Subcutaneous adipose tissue (tissue), 4 donors: ENCODE data around the gene RFX4. TPM values are rescaled to one million over a fixed set of nuclear protein-coding genes. Genes with fewer than 3 reads are reported as not detected.

Source experiments
- total RNA-seq, 4 donors: library from RNA; depleted of rRNA; stranded (reverse); fragments of >200 nt; gene quantifications; one replicate each; pipeline ENCODE4 v1.1.0, GENCODE V29; 2016
- TF ChIP-seq, protein P1 (sequence below): fragments of 450-650 bp; IDR thresholded peaks from one replicate; pipeline ENCODE4 v1.5.1; 2016; ENCODE audit warnings: low read depth, mild to moderate bottlenecking, control low read depth, antibody characterized with exemption, moderate library complexity

Gene RFX4
- total RNA-seq, 4 donors from 2014 or later, result 0.38 TPM; not detected in 3

DNA sequence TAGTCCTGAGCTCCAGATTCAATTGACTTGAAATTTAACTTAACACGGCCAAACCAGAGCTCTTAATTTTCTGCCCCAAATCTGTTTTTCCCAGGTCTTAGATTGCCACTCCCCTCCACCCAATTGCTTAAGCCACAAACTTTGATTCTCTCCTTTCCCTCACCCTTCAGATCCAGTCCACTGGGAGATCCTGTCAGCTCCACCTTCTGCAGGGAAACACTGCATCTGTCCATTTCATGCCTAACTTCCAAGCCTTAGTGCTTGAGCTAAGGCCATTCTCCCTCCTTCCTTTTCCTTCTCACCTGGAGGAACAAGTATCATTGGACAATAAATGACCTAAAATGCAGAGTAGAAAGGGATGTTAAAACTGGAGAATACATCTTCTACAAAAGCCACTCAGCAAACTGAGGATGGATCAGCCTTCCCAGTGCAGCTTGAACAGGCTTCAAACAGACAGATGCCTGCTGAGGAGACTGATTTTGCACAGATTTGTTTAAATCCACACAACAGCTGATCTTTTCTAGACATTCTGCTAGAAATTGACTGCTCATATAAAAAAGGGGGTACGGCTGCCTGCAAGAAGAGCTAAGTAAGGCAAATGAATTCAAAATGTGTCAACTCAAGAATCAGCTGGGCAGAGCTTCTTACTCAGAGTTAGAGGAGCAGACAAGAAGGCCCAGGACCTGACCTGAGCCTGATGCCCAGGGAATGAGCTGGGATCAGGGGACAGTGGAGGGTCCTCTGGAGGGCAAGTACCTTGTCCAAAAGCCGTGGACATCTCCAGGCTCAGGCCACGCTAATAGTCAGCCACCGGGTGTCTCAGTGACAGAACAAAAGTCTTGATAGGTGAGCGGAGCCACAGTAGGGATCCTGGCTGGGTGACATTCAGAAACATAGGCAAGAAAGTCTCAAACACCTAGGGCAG is 110.4 kb downstream of the RFX4 start:
- TF ChIP-seq, protein P1, sequence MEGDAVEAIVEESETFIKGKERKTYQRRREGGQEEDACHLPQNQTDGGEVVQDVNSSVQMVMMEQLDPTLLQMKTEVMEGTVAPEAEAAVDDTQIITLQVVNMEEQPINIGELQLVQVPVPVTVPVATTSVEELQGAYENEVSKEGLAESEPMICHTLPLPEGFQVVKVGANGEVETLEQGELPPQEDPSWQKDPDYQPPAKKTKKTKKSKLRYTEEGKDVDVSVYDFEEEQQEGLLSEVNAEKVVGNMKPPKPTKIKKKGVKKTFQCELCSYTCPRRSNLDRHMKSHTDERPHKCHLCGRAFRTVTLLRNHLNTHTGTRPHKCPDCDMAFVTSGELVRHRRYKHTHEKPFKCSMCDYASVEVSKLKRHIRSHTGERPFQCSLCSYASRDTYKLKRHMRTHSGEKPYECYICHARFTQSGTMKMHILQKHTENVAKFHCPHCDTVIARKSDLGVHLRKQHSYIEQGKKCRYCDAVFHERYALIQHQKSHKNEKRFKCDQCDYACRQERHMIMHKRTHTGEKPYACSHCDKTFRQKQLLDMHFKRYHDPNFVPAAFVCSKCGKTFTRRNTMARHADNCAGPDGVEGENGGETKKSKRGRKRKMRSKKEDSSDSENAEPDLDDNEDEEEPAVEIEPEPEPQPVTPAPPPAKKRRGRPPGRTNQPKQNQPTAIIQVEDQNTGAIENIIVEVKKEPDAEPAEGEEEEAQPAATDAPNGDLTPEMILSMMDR, result no peak

DNA sequence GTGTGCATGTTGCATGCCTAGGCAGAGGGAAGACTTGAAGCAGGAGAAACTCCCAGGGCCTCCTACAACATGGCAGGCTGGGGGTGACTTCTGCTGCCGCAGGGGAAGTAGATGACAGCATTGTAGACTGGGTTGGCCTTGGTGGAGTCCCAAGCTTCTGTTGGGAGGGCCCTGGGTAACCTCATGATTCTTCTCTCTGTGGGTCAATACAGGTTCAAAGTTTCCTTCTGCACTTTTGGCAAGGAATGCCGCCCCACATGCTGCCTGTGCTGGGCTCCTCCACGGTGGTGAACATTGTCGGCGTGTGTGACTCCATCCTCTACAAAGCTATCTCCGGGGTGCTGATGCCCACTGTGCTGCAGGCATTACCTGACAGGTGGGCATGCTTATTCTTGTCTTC is 113.3 kb downstream of the RFX4 start:
- TF ChIP-seq, protein P1, result no peak

DNA sequence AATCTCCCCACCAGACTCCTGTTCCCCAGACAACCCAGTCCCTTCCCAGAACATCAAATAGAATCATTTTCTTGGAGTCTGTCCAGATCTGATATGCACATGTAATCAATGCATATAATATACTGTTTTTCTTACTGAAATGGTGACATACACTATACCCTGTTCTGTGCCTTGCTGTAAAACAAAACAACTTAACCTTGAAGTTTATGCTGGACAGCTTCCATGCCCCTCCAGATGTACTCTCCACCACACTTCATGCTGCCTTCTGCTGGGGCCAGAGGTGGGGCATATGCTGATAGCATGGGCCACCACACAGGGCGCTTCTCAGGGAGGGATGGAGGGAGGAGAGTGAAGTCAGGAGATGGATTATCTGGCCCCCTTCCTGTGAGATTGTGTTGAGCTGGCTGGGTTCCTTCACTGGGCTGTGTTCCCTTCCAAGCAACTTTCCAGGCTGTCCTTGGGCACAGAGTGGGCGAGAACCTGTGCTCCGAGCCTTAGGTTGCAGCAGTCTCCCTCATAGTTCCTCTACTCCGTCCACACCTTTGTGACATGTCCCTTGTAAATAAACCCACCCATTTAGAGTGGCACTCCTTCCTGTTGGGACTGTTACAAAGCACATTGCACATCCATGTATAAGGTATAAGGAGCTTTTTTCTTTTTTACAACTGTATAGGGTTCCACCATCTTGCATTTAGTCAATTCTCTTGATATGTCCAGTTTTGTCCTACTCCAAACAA is 114.0 kb downstream of the RFX4 start:
- TF ChIP-seq, protein P1, result no peak

DNA sequence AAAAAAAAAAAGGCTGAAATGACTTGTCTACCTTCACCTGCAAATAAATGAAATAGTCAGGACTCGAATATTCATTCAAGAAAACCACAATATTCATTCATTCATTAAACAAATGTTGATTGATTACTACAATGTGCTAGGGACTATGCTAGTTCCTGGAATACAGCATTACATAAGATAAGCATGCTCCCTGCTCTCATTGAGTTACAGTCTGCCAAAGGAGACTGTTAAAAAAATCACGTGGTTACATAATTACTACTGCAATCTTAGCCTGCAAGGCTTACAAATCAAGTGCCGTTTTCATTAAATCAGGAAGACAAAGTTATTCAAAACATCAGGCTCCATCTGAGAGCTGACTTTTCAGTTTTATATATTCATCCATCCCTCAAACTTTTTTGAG is 121.3 kb downstream of the RFX4 start:
- TF ChIP-seq, protein P1, result no peak

DNA sequence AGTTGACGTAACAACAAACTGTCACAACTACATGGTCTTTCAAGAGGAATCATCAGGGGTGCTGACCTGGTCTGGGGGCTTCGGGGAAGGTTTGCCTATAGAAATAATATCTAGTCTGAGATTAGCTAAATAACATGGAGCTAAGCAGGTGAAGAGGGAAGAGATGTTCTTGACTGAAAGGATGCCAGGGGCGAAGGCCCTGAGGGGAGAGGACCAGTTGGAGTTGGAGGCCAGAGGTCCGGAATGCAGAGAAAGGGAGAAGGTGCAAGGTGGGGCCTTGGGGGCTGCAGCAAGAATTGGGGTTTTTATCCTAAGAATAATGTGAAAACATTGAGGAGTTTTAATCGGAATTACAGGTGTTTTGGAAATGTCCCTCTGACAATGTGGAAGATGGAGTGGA is 123.2 kb downstream of the RFX4 start:
- TF ChIP-seq, protein P1, result no peak

DNA sequence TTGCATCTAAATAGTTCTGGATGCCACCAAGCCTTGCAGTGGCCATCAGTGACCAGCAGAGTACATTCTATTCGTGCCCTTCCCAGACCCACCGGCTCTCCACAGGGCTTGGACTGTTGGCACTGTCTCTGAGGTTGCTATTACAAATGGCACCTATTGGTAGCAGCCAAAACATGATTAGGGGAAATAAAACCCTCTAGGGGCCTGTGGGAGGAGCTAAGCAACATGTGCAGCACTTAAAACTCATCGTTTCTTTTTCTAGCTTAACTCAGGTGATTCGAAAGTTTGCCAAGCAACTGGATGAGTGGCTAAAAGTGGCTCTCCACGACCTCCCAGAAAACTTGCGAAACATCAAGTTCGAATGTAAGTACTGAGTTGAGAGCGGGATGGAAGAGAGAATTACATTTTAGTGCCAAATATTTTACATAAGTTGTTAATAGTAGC is 126.3 kb downstream of the RFX4 start:
- TF ChIP-seq, protein P1, result no peak
